ENCODE measurements around the gene BAIAP3. TPM values are rescaled to one million over a fixed set of nuclear protein-coding genes. Genes with fewer than 3 reads are reported as not detected.
A peak's percentile ranks its signal among the peaks of the same experiment; 100 is the strongest.

The BAIAP3 gene
- total RNA-seq, 1 experiment from 2014 or later, result 44.7 TPM

DNA sequence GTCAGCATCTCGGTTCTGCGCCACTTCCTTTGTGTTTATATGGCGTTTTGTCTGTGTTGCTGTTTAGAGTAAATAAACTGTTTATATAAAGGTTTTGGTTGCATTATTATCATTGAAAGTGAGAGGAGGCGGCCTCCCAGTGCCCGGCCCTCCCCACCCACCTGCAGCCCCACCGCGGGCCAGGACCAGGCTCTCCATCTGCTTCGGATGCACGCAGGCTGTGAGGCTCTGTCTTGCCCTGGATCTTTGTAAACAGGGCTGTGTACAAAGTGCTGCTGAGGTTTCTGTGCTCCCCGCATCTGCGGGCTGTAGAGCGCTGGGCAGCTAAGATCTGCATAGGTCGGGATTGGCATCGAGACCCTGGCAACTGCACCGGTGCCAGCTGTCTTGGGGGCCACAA is 8.2 kb upstream of the BAIAP3 start:
- H3K9ac ChIP-seq (ENCODE audit: low read length), result no peak overlapping the region
- H2AFZ ChIP-seq (ENCODE audit: low read depth, low read length, poor library complexity, severe bottlenecking), result no peak overlapping the region
- no peaks in the 10 kb centered on the region for H3K9me2 ChIP-seq (ENCODE audit: insufficient read depth)
- TF ChIP-seq ZNF274 (IDR thresholded peaks at IDR 0.05; ENCODE audit: low read depth, low read length) (no peak), ZFX (IDR thresholded peaks at IDR 0.05) (no peak), SIN3A (IDR thresholded peaks at IDR 0.05; ENCODE audit: low read depth) (no peak)
- H3K27me3 ChIP-seq (ENCODE audit: insufficient read depth, low read length), result no peaks in the 10 kb centered on the region
- peaks cover 18 to 19% of the 10 kb centered on the region in 2 experiments; a peak in 3 of 4 replicates for H3K36me3 ChIP-seq (ENCODE audit: control insufficient read depth in 1 of 2, insufficient read depth in 2 of 2, low read length in 2 of 2)
- 0 out of 2 replicates have a peak, but pooled peaks have one; percentile 7 for ATAC-seq
- ChIA-PET CTCF (no interaction called here), POLR2A (no interaction called here), RAD21 (ENCODE audit: low non-redundant PET in 1 of 2, low total read pairs in 2 of 2, uncharacterized antibody in 2 of 2, unreplicated experiment in 2 of 2) (no interaction called here)
- H3K27ac ChIP-seq (ENCODE audit: low read depth, low read length), result no peak overlapping the region
- H3K79me2 ChIP-seq (ENCODE audit: insufficient read depth, low read length), result peaks cover under 1% of the 10 kb centered on the region; the same call in 1 of the 2 replicates
- H3K9me3 ChIP-seq (ENCODE audit: control insufficient read depth in 1 of 2, insufficient read depth in 1 of 2, low read depth in 1 of 2, low read length in 2 of 2), result no peaks in the 10 kb centered on the region; a peak in 1 of 4 replicates
- H3K4me1 ChIP-seq (ENCODE audit: control insufficient read depth in 1 of 2, insufficient read depth in 2 of 2, low read length in 2 of 2), result no peaks in the 10 kb centered on the region
- H3K4me3 ChIP-seq (replicated peaks in 1 of 2; ENCODE audit: low read depth in 1 of 2, low read length in 2 of 2), result no peak overlapping the region
- intact Hi-C loops (cut with micrococcal nuclease), result no loop called here
- H3K4me2 ChIP-seq (ENCODE audit: low read length), result no peak overlapping the region
- DNase-seq (ENCODE audit: low read depth, low spot score), result no peak
- no TSS peak for BruUV-seq (replicated peaks)
- H4K20me1 ChIP-seq (ENCODE audit: insufficient read depth), result peaks cover 4% of the 10 kb centered on the region; the same call in 1 of the 2 replicates

DNA sequence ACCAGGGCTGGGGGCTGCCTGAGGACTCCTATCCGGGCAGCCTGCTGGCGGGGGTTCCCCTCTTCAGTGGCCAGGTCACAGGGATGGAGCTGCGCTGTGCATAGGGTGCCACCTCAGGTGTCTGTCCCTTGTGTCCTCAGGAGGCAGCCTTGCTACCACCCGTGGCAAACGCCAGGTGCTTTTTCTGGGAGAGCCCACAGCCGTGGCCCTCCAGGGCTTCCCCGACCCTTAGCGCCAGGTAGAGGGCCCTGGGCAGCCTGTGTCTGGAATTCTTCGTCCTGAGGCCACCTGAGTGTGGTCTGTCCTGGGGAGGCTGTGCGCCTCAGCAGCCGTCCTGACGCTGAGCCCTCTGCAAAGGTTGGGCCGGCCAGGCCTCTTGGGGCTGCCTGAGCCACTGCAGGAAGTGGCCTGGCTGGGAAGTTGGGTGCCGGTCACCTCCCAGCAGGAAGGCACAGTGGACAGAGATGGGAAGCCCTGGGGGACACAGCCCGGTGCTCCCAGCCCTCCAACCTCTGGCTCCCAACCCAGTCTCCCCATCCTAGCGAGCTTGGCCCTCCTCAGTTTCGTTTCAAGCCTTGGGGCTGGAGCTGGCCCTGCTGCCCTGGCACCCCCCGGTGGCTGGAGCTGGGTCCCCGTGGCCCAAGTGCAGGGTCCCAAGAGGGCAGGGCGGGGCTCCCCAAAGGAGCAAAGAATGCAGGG is 7.6 kb upstream of the BAIAP3 start:
- ChIA-PET CTCF (no interaction called here), POLR2A (no interaction called here), RAD21 (ENCODE audit: low non-redundant PET in 1 of 2, low total read pairs in 2 of 2, uncharacterized antibody in 2 of 2, unreplicated experiment in 2 of 2) (no interaction called here)
- Histone ChIP-seq H3K4me2 (ENCODE audit: low read length) (no peak overlapping the region), H3K27ac (ENCODE audit: low read depth, low read length) (no peak overlapping the region), H3K9me2 (ENCODE audit: insufficient read depth) (no peaks in the 10 kb centered on the region), H3K9me3 (ENCODE audit: control insufficient read depth in 1 of 2, insufficient read depth in 1 of 2, low read depth in 1 of 2, low read length in 2 of 2) (no peaks in the 10 kb centered on the region; a peak in 1 of 4 replicates), H3K9ac (ENCODE audit: low read length) (no peak overlapping the region), H3K36me3 (ENCODE audit: control insufficient read depth in 1 of 2, insufficient read depth in 2 of 2, low read length in 2 of 2) (peaks cover 13 to 16% of the 10 kb centered on the region in 2 experiments; a peak in 3 of 4 replicates), H3K4me3 (replicated peaks in 1 of 2; ENCODE audit: low read depth in 1 of 2, low read length in 2 of 2) (no peak overlapping the region), H2AFZ (ENCODE audit: low read depth, low read length, poor library complexity, severe bottlenecking) (no peak overlapping the region), H4K20me1 (ENCODE audit: insufficient read depth) (peaks cover 4% of the 10 kb centered on the region; the same call in 1 of the 2 replicates), H3K79me2 (ENCODE audit: insufficient read depth, low read length) (no peaks in the 10 kb centered on the region), H3K4me1 (ENCODE audit: control insufficient read depth in 1 of 2, insufficient read depth in 2 of 2, low read length in 2 of 2) (no peaks in the 10 kb centered on the region), H3K27me3 (ENCODE audit: insufficient read depth, low read length) (no peaks in the 10 kb centered on the region)
- no TSS peak for BruUV-seq (replicated peaks)
- TF ChIP-seq RAD21 (IDR thresholded peaks at IDR 0.05; ENCODE audit: low read depth), result no peak
- TF ChIP-seq, protein P1, sequence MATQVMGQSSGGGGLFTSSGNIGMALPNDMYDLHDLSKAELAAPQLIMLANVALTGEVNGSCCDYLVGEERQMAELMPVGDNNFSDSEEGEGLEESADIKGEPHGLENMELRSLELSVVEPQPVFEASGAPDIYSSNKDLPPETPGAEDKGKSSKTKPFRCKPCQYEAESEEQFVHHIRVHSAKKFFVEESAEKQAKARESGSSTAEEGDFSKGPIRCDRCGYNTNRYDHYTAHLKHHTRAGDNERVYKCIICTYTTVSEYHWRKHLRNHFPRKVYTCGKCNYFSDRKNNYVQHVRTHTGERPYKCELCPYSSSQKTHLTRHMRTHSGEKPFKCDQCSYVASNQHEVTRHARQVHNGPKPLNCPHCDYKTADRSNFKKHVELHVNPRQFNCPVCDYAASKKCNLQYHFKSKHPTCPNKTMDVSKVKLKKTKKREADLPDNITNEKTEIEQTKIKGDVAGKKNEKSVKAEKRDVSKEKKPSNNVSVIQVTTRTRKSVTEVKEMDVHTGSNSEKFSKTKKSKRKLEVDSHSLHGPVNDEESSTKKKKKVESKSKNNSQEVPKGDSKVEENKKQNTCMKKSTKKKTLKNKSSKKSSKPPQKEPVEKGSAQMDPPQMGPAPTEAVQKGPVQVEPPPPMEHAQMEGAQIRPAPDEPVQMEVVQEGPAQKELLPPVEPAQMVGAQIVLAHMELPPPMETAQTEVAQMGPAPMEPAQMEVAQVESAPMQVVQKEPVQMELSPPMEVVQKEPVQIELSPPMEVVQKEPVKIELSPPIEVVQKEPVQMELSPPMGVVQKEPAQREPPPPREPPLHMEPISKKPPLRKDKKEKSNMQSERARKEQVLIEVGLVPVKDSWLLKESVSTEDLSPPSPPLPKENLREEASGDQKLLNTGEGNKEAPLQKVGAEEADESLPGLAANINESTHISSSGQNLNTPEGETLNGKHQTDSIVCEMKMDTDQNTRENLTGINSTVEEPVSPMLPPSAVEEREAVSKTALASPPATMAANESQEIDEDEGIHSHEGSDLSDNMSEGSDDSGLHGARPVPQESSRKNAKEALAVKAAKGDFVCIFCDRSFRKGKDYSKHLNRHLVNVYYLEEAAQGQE (IDR thresholded peaks at IDR 0.05; ENCODE audit: low read depth), result no peak
- TF ChIP-seq POLR2AphosphoS5 (IDR thresholded peaks at IDR 0.05; ENCODE audit: low read depth, low read length), result no peak
- TF ChIP-seq ZNF274 (IDR thresholded peaks at IDR 0.05; ENCODE audit: low read depth, low read length), result no peak
- no peak for TF ChIP-seq EZH2 (IDR thresholded peaks at IDR 0.05)
- TF ChIP-seq, protein P2, sequence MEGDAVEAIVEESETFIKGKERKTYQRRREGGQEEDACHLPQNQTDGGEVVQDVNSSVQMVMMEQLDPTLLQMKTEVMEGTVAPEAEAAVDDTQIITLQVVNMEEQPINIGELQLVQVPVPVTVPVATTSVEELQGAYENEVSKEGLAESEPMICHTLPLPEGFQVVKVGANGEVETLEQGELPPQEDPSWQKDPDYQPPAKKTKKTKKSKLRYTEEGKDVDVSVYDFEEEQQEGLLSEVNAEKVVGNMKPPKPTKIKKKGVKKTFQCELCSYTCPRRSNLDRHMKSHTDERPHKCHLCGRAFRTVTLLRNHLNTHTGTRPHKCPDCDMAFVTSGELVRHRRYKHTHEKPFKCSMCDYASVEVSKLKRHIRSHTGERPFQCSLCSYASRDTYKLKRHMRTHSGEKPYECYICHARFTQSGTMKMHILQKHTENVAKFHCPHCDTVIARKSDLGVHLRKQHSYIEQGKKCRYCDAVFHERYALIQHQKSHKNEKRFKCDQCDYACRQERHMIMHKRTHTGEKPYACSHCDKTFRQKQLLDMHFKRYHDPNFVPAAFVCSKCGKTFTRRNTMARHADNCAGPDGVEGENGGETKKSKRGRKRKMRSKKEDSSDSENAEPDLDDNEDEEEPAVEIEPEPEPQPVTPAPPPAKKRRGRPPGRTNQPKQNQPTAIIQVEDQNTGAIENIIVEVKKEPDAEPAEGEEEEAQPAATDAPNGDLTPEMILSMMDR (IDR thresholded peaks at IDR 0.05 in 2 of 3, conservative IDR thresholded peaks at IDR 0.05 in 1 of 3; ENCODE audit: borderline replicate concordance in 1 of 3, insufficient read depth in 1 of 3, low read depth in 2 of 3, low read length in 2 of 3), result no peak
- TF ChIP-seq CEBPB (IDR thresholded peaks at IDR 0.05; ENCODE audit: low read depth), result no peak
- TF ChIP-seq YY1 (IDR thresholded peaks at IDR 0.05; ENCODE audit: extremely low read depth, insufficient replicate concordance, low read depth, low read length), result no peak
- TF ChIP-seq EZH2phosphoT487 (IDR thresholded peaks at IDR 0.05; ENCODE audit: borderline replicate concordance), result no peak
- no peak for TF ChIP-seq SIN3A (IDR thresholded peaks at IDR 0.05; ENCODE audit: low read depth)
- no peak for TF ChIP-seq SRF (IDR thresholded peaks at IDR 0.05; ENCODE audit: low read depth)
- no peak for TF ChIP-seq POLR2A (IDR thresholded peaks at IDR 0.05; ENCODE audit: borderline replicate concordance, extremely low read depth, insufficient read depth, insufficient read length)
- intact Hi-C loops (cut with micrococcal nuclease), result no loop called here
- DNase-seq (ENCODE audit: low read depth, low spot score), result no peak
- ATAC-seq, result peak; percentile 23; the same call in 1 of the 2 replicates
